Mesenchymal stem cell (in vitro differentiated cells and primary cell): ENCODE results near the gene KANK2.
"Not testable (repeated sequence)": the region's sequence is repeated elsewhere in the genome, so short reads cannot be mapped to it uniquely, and the experiment has no call there.

Experiments used
- DNase-seq: peaks from one replicate; pipeline ENCODE4 v3.0.0-alpha.2; 2013
- H2AFZ ChIP-seq: one replicate; pipeline ENCODE4 v1.6.1; 2013; ENCODE audit warnings: low read depth, mild to moderate bottlenecking, control low read depth, inconsistent platforms, low read length, moderate library complexity
- H2AK5ac ChIP-seq: 2 replicates; pipeline ENCODE4 v1.6.1; 2013; ENCODE audit warnings: low read length, moderate library complexity, mild to moderate bottlenecking, inconsistent platforms; ENCODE audit not compliant: severe bottlenecking
- H2BK120ac ChIP-seq: one replicate; pipeline ENCODE4 v1.6.1; 2013; ENCODE audit warnings: low read depth, mild to moderate bottlenecking, inconsistent platforms, low read length, moderate library complexity
- H2BK12ac ChIP-seq, 2 experiments: one replicate each; pipeline ENCODE4 v1.6.1; 2013; ENCODE audit warnings: inconsistent platforms in 2 of 2, low read length in 2 of 2, mild to moderate bottlenecking in 2 of 2, moderate library complexity in 2 of 2, control low read depth in 1 of 2
- H2BK15ac ChIP-seq: one replicate; pipeline ENCODE4 v1.6.1; 2013; ENCODE audit warnings: mild to moderate bottlenecking, low read depth, inconsistent platforms; ENCODE audit not compliant: poor library complexity, severe bottlenecking
- H2BK5ac ChIP-seq: 2 replicates; pipeline ENCODE4 v1.6.1; 2013; ENCODE audit warnings: low read depth, mild to moderate bottlenecking, low read length, control low read depth, inconsistent platforms; ENCODE audit not compliant: poor library complexity, severe bottlenecking
- H3K14ac ChIP-seq, 2 experiments: one replicate each; pipeline ENCODE4 v1.6.1; 2013; ENCODE audit warnings: inconsistent platforms in 2 of 2, low read length in 2 of 2, control low read depth in 1 of 2, mild to moderate bottlenecking in 1 of 2, moderate library complexity in 1 of 2
- H3K18ac ChIP-seq, 2 experiments: one replicate each; pipeline ENCODE4 v1.6.1; 2013; ENCODE audit warnings: inconsistent platforms in 2 of 2, low read length in 2 of 2, control low read depth in 1 of 2, low read depth in 1 of 2, mild to moderate bottlenecking in 1 of 2
- H3K23ac ChIP-seq, 2 experiments: one replicate each; pipeline ENCODE4 v1.6.1; 2013; ENCODE audit warnings: inconsistent platforms in 2 of 2, low read length in 2 of 2, mild to moderate bottlenecking in 2 of 2, moderate library complexity in 2 of 2, control low read depth in 1 of 2
- H3K27ac ChIP-seq: 2 replicates; pipeline ENCODE4 v1.5.1; 2013; ENCODE audit warnings: mild to moderate bottlenecking, moderate library complexity, low read length, control low read depth, inconsistent platforms; ENCODE audit not compliant: poor library complexity, severe bottlenecking
- H3K27me3 ChIP-seq, 2 experiments: 2 replicates each; pipeline versions ENCODE4 v1.6.1 to v1.7.0; 2013; ENCODE audit warnings: low read length in 2 of 2, mild to moderate bottlenecking in 2 of 2, moderate library complexity in 2 of 2, control low read depth in 1 of 2, inconsistent platforms in 1 of 2; ENCODE audit not compliant: control insufficient read depth in 1 of 2, insufficient read depth in 1 of 2
- H3K36me3 ChIP-seq, 2 experiments: 2 replicates each; pipeline versions ENCODE4 v1.6.1 to v1.7.0; 2013; ENCODE audit warnings: low read length in 2 of 2, control low read depth in 1 of 2, inconsistent platforms in 1 of 2, low read depth in 1 of 2, mild to moderate bottlenecking in 1 of 2; ENCODE audit not compliant: insufficient read depth in 2 of 2, control insufficient read depth in 1 of 2
- H3K4ac ChIP-seq, 2 experiments: one replicate each; pipeline ENCODE4 v1.6.1; 2013; ENCODE audit warnings: inconsistent platforms in 2 of 2, low read length in 2 of 2, mild to moderate bottlenecking in 2 of 2, moderate library complexity in 2 of 2, control low read depth in 1 of 2, low read depth in 1 of 2
- H3K4me1 ChIP-seq: 2 replicates; pipeline ENCODE4 v1.6.1; 2013; ENCODE audit warnings: low read depth, low read length, control low read depth; ENCODE audit not compliant: control insufficient read depth, insufficient read depth
- H3K4me2 ChIP-seq: 2 replicates; pipeline ENCODE4 v1.6.1; 2013; ENCODE audit warnings: low read length, mild to moderate bottlenecking, inconsistent platforms; ENCODE audit not compliant: poor library complexity, severe bottlenecking
- H3K4me3 ChIP-seq, 2 experiments: 2 replicates each; pipeline versions ENCODE4 v1.5.1 to v1.7.0; 2013; ENCODE audit warnings: low read length in 2 of 2, mild to moderate bottlenecking in 2 of 2, control low read depth in 1 of 2, low read depth in 1 of 2; ENCODE audit not compliant: insufficient read depth in 1 of 2
- H3K79me1 ChIP-seq: replicated peaks from 2 replicates; pipeline ENCODE4 v1.6.1; 2013; ENCODE audit warnings: mild to moderate bottlenecking, control low read depth, low read length, inconsistent platforms; ENCODE audit not compliant: poor library complexity, severe bottlenecking
- H3K9ac ChIP-seq: 2 replicates; pipeline ENCODE4 v1.7.0; 2013; ENCODE audit warnings: mild to moderate bottlenecking, low read length, moderate library complexity
- H3K9me3 ChIP-seq: 2 replicates; pipeline ENCODE4 v1.7.0; 2013; ENCODE audit warnings: mild to moderate bottlenecking, low read length; ENCODE audit not compliant: control insufficient read depth
- H4K8ac ChIP-seq: one replicate; pipeline ENCODE4 v1.6.1; 2013; ENCODE audit warnings: inconsistent platforms, mild to moderate bottlenecking, low read length, moderate library complexity
- H4K91ac ChIP-seq: one replicate; pipeline ENCODE4 v1.6.1; 2013; ENCODE audit warnings: mild to moderate bottlenecking, low read length, inconsistent platforms
- WGBS: methylation state at CpG from one replicate; pipeline ENCODE4 v1.1.7; 2013; ENCODE audit warnings: mixed read lengths; 5-methylcytosine and 5-hydroxymethylcytosine counted together

Gene KANK2

GRCh38 chr19:11187441-11187840 lies 9.9 kb downstream of the KANK2 start:
- H3K4me3 ChIP-seq = no peak overlapping the region
- H2BK12ac ChIP-seq = no peak overlapping the region
- no peak for DNase-seq
- no peak overlapping the region for H3K9ac ChIP-seq
- H2BK5ac ChIP-seq = no peak overlapping the region
- H4K8ac ChIP-seq = no peak overlapping the region
- no peak overlapping the region for H4K91ac ChIP-seq
- H3K79me1 ChIP-seq = peaks cover 6% of the 10 kb centered on the region
- no peak overlapping the region for H2BK15ac ChIP-seq
- H3K4ac ChIP-seq = no peak overlapping the region
- no peak overlapping the region for H3K23ac ChIP-seq
- H3K4me1 ChIP-seq = peaks cover 17% of the 10 kb centered on the region
- 98% methylated on average over 7 of the region's 9 CpGs for WGBS
- no peak overlapping the region for H2AK5ac ChIP-seq
- H3K9me3 ChIP-seq = peaks cover 3% of the 10 kb centered on the region
- no peak overlapping the region for H3K18ac ChIP-seq
- H3K14ac ChIP-seq = no peak overlapping the region
- H2BK120ac ChIP-seq = no peak overlapping the region
- peaks cover 43 to 94% of the 10 kb centered on the region in 2 experiments for H3K36me3 ChIP-seq
- H3K27ac ChIP-seq = no peak overlapping the region
- no peak overlapping the region for H2AFZ ChIP-seq
- no peak overlapping the region for H3K4me2 ChIP-seq
- no peaks in the 10 kb centered on the region for H3K27me3 ChIP-seq

GRCh38 chr19:11182994-11183393 lies 14.4 kb downstream of the KANK2 start:
- Histone ChIP-seq H3K9me3 (peaks cover 3% of the 10 kb centered on the region), H3K4me1 (peaks cover 13% of the 10 kb centered on the region), H2AFZ (no peak overlapping the region), H2BK15ac (no peak overlapping the region), H3K4ac (no peak overlapping the region), H3K23ac (no peak overlapping the region), H3K18ac (no peak overlapping the region), H3K4me2 (no peak overlapping the region), H2BK120ac (no peak overlapping the region), H3K79me1 (peaks cover 11% of the 10 kb centered on the region), H3K14ac (no peak overlapping the region), H2BK12ac (no peak overlapping the region), H3K36me3 (peaks cover 51 to 89% of the 10 kb centered on the region in 2 experiments), H3K4me3 (no peak overlapping the region), H3K27me3 (no peaks in the 10 kb centered on the region), H3K27ac (no peak overlapping the region), H3K9ac (no peak overlapping the region), H2AK5ac (no peak overlapping the region), H4K91ac (no peak overlapping the region), H2BK5ac (no peak overlapping the region), H4K8ac (no peak overlapping the region)
- whole genome bisulfite sequencing = 100% methylated on average over 1 of the region's 1 CpG
- no peak for DNase-seq

- Histone ChIP-seq H2AK5ac (no peak overlapping the region), H4K8ac (no peak overlapping the region), H2BK5ac (no peak overlapping the region), H3K4me2 (no peak overlapping the region), H3K27ac (no peak overlapping the region), H3K36me3 (peaks cover 59 to 89% of the 10 kb centered on the region in 2 experiments), H3K4me1 (peaks cover 19% of the 10 kb centered on the region), H3K4ac (no peak overlapping the region), H3K27me3 (no peaks in the 10 kb centered on the region), H3K4me3 (no peak overlapping the region), H3K18ac (no peak overlapping the region), H4K91ac (no peak overlapping the region), H3K14ac (no peak overlapping the region), H2BK12ac (no peak overlapping the region), H2AFZ (no peak overlapping the region), H3K9ac (peak overlapping the region; percentile 12), H2BK120ac (no peak overlapping the region), H3K9me3 (peaks cover 3% of the 10 kb centered on the region), H3K79me1 (peaks cover 14% of the 10 kb centered on the region), H3K23ac (no peak overlapping the region), H2BK15ac (peak overlapping the region; percentile 5)
- no peak for DNase-seq
- 100% methylated on average over 4 of the region's 4 CpGs for WGBS
Observed at GRCh38 chr19:11181488-11181887, 15.9 kb downstream of the KANK2 start.

GRCh38 chr19:11180975-11181374 lies 16.4 kb downstream of the KANK2 start:
- H3K23ac ChIP-seq, H2BK15ac ChIP-seq, H2BK5ac ChIP-seq, H3K27me3 ChIP-seq, H4K91ac ChIP-seq, H3K14ac ChIP-seq, H3K4ac ChIP-seq, H3K4me3 ChIP-seq, H2BK12ac ChIP-seq, DNase-seq, H4K8ac ChIP-seq, H3K4me2 ChIP-seq, H3K9me3 ChIP-seq, H3K18ac ChIP-seq, H2BK120ac ChIP-seq, H2AFZ ChIP-seq, H3K27ac ChIP-seq, H2AK5ac ChIP-seq: not testable (repeated sequence)
- Histone ChIP-seq H3K9ac (peak overlapping the region; percentile 59), H3K36me3 (peaks cover 58 to 89% of the 10 kb centered on the region in 2 experiments), H3K79me1 (peaks cover 17% of the 10 kb centered on the region), H3K4me1 (peaks cover 19% of the 10 kb centered on the region)
- 95% methylated on average over 8 of the region's 8 CpGs for WGBS
